Suppressor macrophage treated with lipopolysaccharide for 1 hour (primary cell): ENCODE results near the gene TNFSF13B.

ENCODE experiments used
- DNase-seq, 3 donors: peaks; one replicate each; pipeline ENCODE4 v3.0.0-alpha.2; 2020 to 2022

Gene TNFSF13B

GRCh38 chr13:108350579-108350978, 81.1 kb downstream of the TNFSF13B start:
- no peak for DNase-seq

GRCh38 chr13:108352599-108352998, 83.1 kb downstream of the TNFSF13B start:
- peak in 2 of 3 donors; percentile 37 to 44 for DNase-seq

GRCh38 chr13:108357228-108357627, 87.7 kb downstream of the TNFSF13B start:
- DNase-seq = no peak
